HCT116 (cell line): ENCODE measurements around the gene ESR2. TPM values are rescaled to one million over a fixed set of nuclear protein-coding genes. Genes with fewer than 3 reads are reported as not detected.

Experiments
- ATAC-seq: fragments of 200-7000 bp; cut with Tn5 transposase; 2 replicates; pipeline ENCODE4 v1.9.1; 2020; ENCODE audit warnings: mild to moderate bottlenecking, moderate library complexity
- BruUV-seq: library from RNA; stranded (reverse); fragments of 400-500 nt; replicated peaks from 2 replicates; lab custom pipeline; 2021; lab: Mats Ljungman, UMichigan
- CTCF ChIA-PET: fragments of 300-600 bp; sonication (Branson Sonifier 250); formaldehyde crosslinking; loops from one replicate; lab custom pipeline; 2021; ENCODE audit warnings: antibody characterized with exemption; lab: Charles Lee
- POLR2A ChIA-PET: fragments of 300-600, 350-600 bp; sonication (Branson Sonifier 250); formaldehyde crosslinking; loops from one replicate; lab custom pipeline; 2021; ENCODE audit warnings: antibody characterized with exemption; lab: Charles Lee
- RAD21 ChIA-PET, 2 experiments: fragments of 300-600 bp; sonication (Branson Sonifier 250); formaldehyde crosslinking; loops; one replicate each; lab custom pipeline; 2023; ENCODE audit warnings: low total read pairs in 2 of 2; ENCODE audit not compliant: uncharacterized antibody in 2 of 2, unreplicated experiment in 2 of 2, low non-redundant PET in 1 of 2; lab: Charles Lee
- DNase-seq: peaks from one replicate; pipeline ENCODE4 v3.0.0-alpha.2; 2010; ENCODE audit warnings: low read depth, low spot score
- H2AFZ ChIP-seq: fragments of 200-600 bp; shearing (Covaris generic), sonication (generic); 2 replicates; pipeline ENCODE4 v1.6.1; 2017; ENCODE audit warnings: low read depth, mixed run types, mixed read lengths, antibody characterized with exemption, low read length; ENCODE audit not compliant: poor library complexity, severe bottlenecking
- H3K27ac ChIP-seq: 2 replicates; pipeline ENCODE4 v1.5.1; 2012; ENCODE audit warnings: low read depth, low read length
- H3K27me3 ChIP-seq: fragments of 200-600 bp; sonication (generic); 2 replicates; pipeline ENCODE4 v1.6.1; 2016; ENCODE audit warnings: mixed run types, low read length, mixed read lengths; ENCODE audit not compliant: insufficient read depth
- H3K36me3 ChIP-seq, 2 experiments: fragments of 200-500 bp in 1 of 2; fragments of 200-600 bp in 1 of 2; sonication (Bioruptor generic) in 1 of 2; sonication (generic) in 1 of 2; 2 replicates each; pipeline versions ENCODE4 v1.5.1 to v1.6.1; 2014 to 2016; ENCODE audit warnings: low read length in 2 of 2, inconsistent platforms in 1 of 2, mixed read lengths in 1 of 2, mixed run types in 1 of 2; ENCODE audit not compliant: insufficient read depth in 2 of 2, control insufficient read depth in 1 of 2
- H3K4me1 ChIP-seq, 2 experiments: fragments of 200-600 bp in 1 of 2; sonication (generic) in 1 of 2; 2 replicates each; pipeline versions ENCODE4 v1.5.1 to v1.6.1; 2012 to 2017; ENCODE audit warnings: low read length in 2 of 2, inconsistent platforms in 1 of 2, mild to moderate bottlenecking in 1 of 2, mixed read lengths in 1 of 2, mixed run types in 1 of 2, moderate library complexity in 1 of 2; ENCODE audit not compliant: insufficient read depth in 2 of 2, control insufficient read depth in 1 of 2
- H3K4me2 ChIP-seq: fragments of 200-600 bp; sonication (generic); 2 replicates; pipeline ENCODE4 v1.6.1; 2017; ENCODE audit warnings: mixed run types, low read length, mixed read lengths
- H3K4me3 ChIP-seq, 2 experiments: fragments of 200-600 bp in 1 of 2; sonication (generic) in 1 of 2; replicated peaks in 1 of 2; 2 replicates each; pipeline ENCODE4 v1.5.1; 2011 to 2016; ENCODE audit warnings: low read length in 2 of 2, control low read depth in 1 of 2, low read depth in 1 of 2, mild to moderate bottlenecking in 1 of 2, mixed read lengths in 1 of 2, mixed run types in 1 of 2
- H3K79me2 ChIP-seq: fragments of 200-600 bp; sonication (generic); 2 replicates; pipeline ENCODE4 v1.6.1; 2017; ENCODE audit warnings: mild to moderate bottlenecking, mixed run types, low read length, moderate library complexity, mixed read lengths; ENCODE audit not compliant: insufficient read depth
- H3K9ac ChIP-seq: fragments of 200-600 bp; sonication (generic); 2 replicates; pipeline ENCODE4 v1.6.1; 2016; ENCODE audit warnings: low read length, mixed read lengths
- H3K9me2 ChIP-seq: fragments of 200-600 bp; sonication (generic), shearing (Covaris generic); 2 replicates; pipeline ENCODE4 v1.6.1; 2017; ENCODE audit warnings: mixed run types, mild to moderate bottlenecking, moderate library complexity; ENCODE audit not compliant: insufficient read depth
- H3K9me3 ChIP-seq, 2 experiments: fragments of 200-500 bp in 1 of 2; fragments of 200-600 bp in 1 of 2; sonication (Bioruptor generic) in 1 of 2; sonication (generic) in 1 of 2; 2 replicates each; pipeline ENCODE4 v1.6.1; 2014 to 2017; ENCODE audit warnings: low read length in 2 of 2, mixed read lengths in 2 of 2, inconsistent platforms in 1 of 2, low read depth in 1 of 2, mild to moderate bottlenecking in 1 of 2, mixed run types in 1 of 2, moderate library complexity in 1 of 2; ENCODE audit not compliant: control insufficient read depth in 1 of 2, insufficient read depth in 1 of 2
- H4K20me1 ChIP-seq: fragments of 200-600 bp; sonication (generic), shearing (Covaris generic); 2 replicates; pipeline ENCODE4 v1.6.1; 2017; ENCODE audit warnings: mixed run types, mild to moderate bottlenecking, moderate library complexity; ENCODE audit not compliant: insufficient read depth
- ATF3 ChIP-seq: IDR thresholded peaks from 2 replicates; pipeline ENCODE4 v1.6.1; 2012
- EGR1 ChIP-seq: IDR thresholded peaks from 2 replicates; pipeline ENCODE4 v1.6.1; 2012; ENCODE audit warnings: low read depth
- ELF1 ChIP-seq: IDR thresholded peaks from 2 replicates; pipeline ENCODE4 v1.6.1; 2012; ENCODE audit warnings: low read depth, borderline replicate concordance
- EZH2 ChIP-seq: fragments of 200-600 bp; sonication (generic); IDR thresholded peaks from 2 replicates; pipeline ENCODE4 v1.6.1; 2017; ENCODE audit warnings: antibody characterized with exemption, mixed run types
- EZH2phosphoT487 ChIP-seq: fragments of 200-600 bp; IDR thresholded peaks from 2 replicates; pipeline ENCODE4 v1.6.1; 2018; ENCODE audit warnings: antibody characterized with exemption, borderline replicate concordance
- MAX ChIP-seq: IDR thresholded peaks from 2 replicates; pipeline ENCODE4 v1.6.1; 2012
- REST ChIP-seq: IDR thresholded peaks from 2 replicates; pipeline ENCODE4 v1.6.1; 2012; ENCODE audit warnings: low read depth
- ZNF274 ChIP-seq: fragments of 200-500 bp; sonication (Bioruptor generic); IDR thresholded peaks from 2 replicates; pipeline ENCODE4 v1.6.1; 2014; ENCODE audit warnings: mild to moderate bottlenecking, low read depth, low read length, inconsistent platforms
- intact Hi-C: fragments of 100-400 bp; cut with micrococcal nuclease; formaldehyde crosslinking; loops from 2 replicates; pipeline ENCODE4 v1.10.0; 2022
- total RNA-seq: library from RNA; stranded (reverse); gene quantifications from one replicate; pipeline ENCODE4 v1.2.1, GENCODE V29; 2021; ENCODE audit not compliant: unreplicated experiment

ESR2 gene
- total RNA-seq, 1 experiment from 2014 or later: 0.32 TPM

- Histone ChIP-seq H3K36me3 (no peaks in the 10 kb centered on the region), H3K79me2 (no peaks in the 10 kb centered on the region), H2AFZ (no peak overlapping the region), H3K27ac (no peak overlapping the region), H3K9me2 (no peaks in the 10 kb centered on the region), H3K9me3 (no peaks in the 10 kb centered on the region), H4K20me1 (no peaks in the 10 kb centered on the region), H3K9ac (no peak overlapping the region), H3K27me3 (no peaks in the 10 kb centered on the region), H3K4me1 (no peaks in the 10 kb centered on the region), H3K4me3 (no peak overlapping the region), H3K4me2 (no peak overlapping the region)
- no peak for DNase-seq
- ChIA-PET CTCF (no interaction called here), RAD21 (no interaction called here), POLR2A (no interaction called here)
- ATAC-seq: no peak
- TF ChIP-seq EGR1 (no peak), EZH2 (no peak), ELF1 (no peak), ZNF274 (no peak), EZH2phosphoT487 (no peak), ATF3 (no peak), REST (no peak), MAX (no peak)
- intact Hi-C loops: no loop called here
- no TSS peak for BruUV-seq
These were observed 55.5 kb downstream of the ESR2 start for GRCh38 chr14:64238631-64239030.
